K562 (cell line): ENCODE results near the gene ERN1. TPM values are rescaled to one million over a fixed set of nuclear protein-coding genes. Genes with fewer than 3 reads are reported as not detected.

Source experiments
- ATAC-seq: fragments of 200-7000 bp; cut with Tn5 transposase; 3 replicates; pipeline ENCODE4 v1.9.1; 2020; ENCODE audit warnings: moderate library complexity
- BruUV-seq: library from RNA; stranded (reverse); fragments of 400-500 nt; replicated peaks from 2 replicates; lab custom pipeline; 2021; lab: Mats Ljungman, UMichigan
- CTCF ChIA-PET: fragments of 300-600 bp; formaldehyde crosslinking; extraction: SDS; loops from one replicate; lab custom pipeline; 2021; ENCODE audit warnings: low intra/inter-chr PET ratio; lab: Yijun Ruan, JAX
- POLR2A ChIA-PET: fragments of 300-600, 350-650 bp; sonication (Branson Sonifier 250); formaldehyde crosslinking; extraction: SDS; loops from one replicate; lab custom pipeline; 2021; ENCODE audit warnings: antibody characterized with exemption, inconsistent platforms; lab: Yijun Ruan, JAX
- DNase-seq, 4 experiments: peaks; one replicate each; pipeline versions ENCODE4 v3.0.0 to v3.0.0-alpha.2; 2011 to 2018; ENCODE audit warnings: low spot score in 3 of 4, mixed read lengths in 3 of 4; ENCODE audit errors: extremely low read depth in 1 of 4
- FAIRE-seq: peaks from 2 replicates; lab custom pipeline; 2011; peaks lifted over from hg19 to GRCh38; lab: Jason Lieb, UNC
- H2AFZ ChIP-seq: 2 replicates; pipeline ENCODE4 v1.6.0; 2011; ENCODE audit warnings: low read depth, low read length, control low read depth, inconsistent platforms
- H3K27ac ChIP-seq: fragments of 200-600 bp; 3 replicates; pipeline ENCODE4 v1.8.0; 2011; ENCODE audit warnings: low read depth, mild to moderate bottlenecking, control low read depth, inconsistent platforms, low read length, moderate library complexity, mixed read lengths; ENCODE audit errors: extremely low read depth
- H3K27me3 ChIP-seq, 2 experiments: fragments of 300-600 bp in 1 of 2; 2 replicates in 1 of 2; 3 replicates in 1 of 2; pipeline versions ENCODE4 v1.6.0 to v1.8.0; 2011; ENCODE audit warnings: inconsistent platforms in 2 of 2, low read length in 2 of 2, mild to moderate bottlenecking in 1 of 2, mixed read lengths in 1 of 2, moderate library complexity in 1 of 2; ENCODE audit not compliant: control insufficient read depth in 2 of 2, insufficient read depth in 2 of 2
- H3K36me3 ChIP-seq: fragments of 300-600 bp; 3 replicates; pipeline ENCODE4 v1.8.0; 2011; ENCODE audit warnings: mild to moderate bottlenecking, low read length, inconsistent platforms; ENCODE audit not compliant: control insufficient read depth, insufficient read depth
- H3K4me1 ChIP-seq, 2 experiments: fragments of 200-600 bp in 1 of 2; replicated peaks in 1 of 2; 2 replicates in 1 of 2; 3 replicates in 1 of 2; pipeline versions ENCODE4 v1.5.1 to v1.8.0; 2011; ENCODE audit warnings: inconsistent platforms in 2 of 2, low read length in 2 of 2, mild to moderate bottlenecking in 1 of 2, mixed read lengths in 1 of 2, moderate library complexity in 1 of 2; ENCODE audit not compliant: control insufficient read depth in 2 of 2, insufficient read depth in 2 of 2
- H3K4me2 ChIP-seq: 2 replicates; pipeline ENCODE4 v1.6.1; 2011; ENCODE audit warnings: low read length, control low read depth, inconsistent platforms, mixed read lengths; ENCODE audit not compliant: insufficient read depth
- H3K4me3 ChIP-seq: fragments of 200-600 bp; sonication (generic), shearing (Covaris generic); 2 replicates; pipeline ENCODE4 v1.5.1; 2016; ENCODE audit warnings: control low read depth, inconsistent platforms
- H3K79me2 ChIP-seq: fragments of 200-600 bp; 3 replicates; pipeline ENCODE4 v1.8.0; 2011; ENCODE audit warnings: low read length, inconsistent platforms; ENCODE audit not compliant: control insufficient read depth, insufficient read depth
- H3K9ac ChIP-seq, 2 experiments: 2 replicates each; pipeline versions ENCODE4 v1.6.0 to v1.6.1; 2011; ENCODE audit warnings: low read depth in 2 of 2, low read length in 2 of 2, control low read depth in 1 of 2, inconsistent platforms in 1 of 2, mild to moderate bottlenecking in 1 of 2, mixed read lengths in 1 of 2; ENCODE audit not compliant: insufficient read depth in 1 of 2
- H3K9me1 ChIP-seq: one replicate; pipeline ENCODE4 v1.6.0; 2011; ENCODE audit warnings: inconsistent platforms, mild to moderate bottlenecking, low read length, moderate library complexity; ENCODE audit not compliant: control insufficient read depth, insufficient read depth
- H3K9me3 ChIP-seq: replicated peaks from 2 replicates; pipeline ENCODE4 v1.5.1; 2011; ENCODE audit warnings: low read depth, low read length, inconsistent platforms; ENCODE audit not compliant: control insufficient read depth, insufficient read depth
- H4K20me1 ChIP-seq: replicated peaks from 2 replicates; pipeline ENCODE4 v1.6.1; 2011; ENCODE audit warnings: low read length, inconsistent platforms, mixed read lengths; ENCODE audit not compliant: control insufficient read depth, insufficient read depth
- FOXK1 ChIP-seq: sonication (generic); formaldehyde crosslinking; IDR thresholded peaks from 2 replicates; pipeline ENCODE4 v1.8.0; 2022; ENCODE audit warnings: missing genetic modification reagents, mild to moderate bottlenecking, borderline replicate concordance
- ZFP36 ChIP-seq: fragments of 150-350 bp; IDR thresholded peaks from 2 replicates; pipeline ENCODE4 v1.6.1; 2018; ENCODE audit warnings: low read length, low read depth; ENCODE audit not compliant: partially characterized antibody
- ZNF280B ChIP-seq: fragments of 250-450 bp; sonication (Bioruptor Pico); IDR thresholded peaks from 2 replicates; pipeline ENCODE4 v1.5.1; 2021; ENCODE audit warnings: mild to moderate bottlenecking
- WGBS: fragments of 100-300 bp; shearing (Covaris generic); methylation state at CpG from one replicate; pipeline ENCODE4 v1.1.6; 2016; ENCODE audit warnings: low coverage, mixed read lengths; ENCODE audit not compliant: insufficient coverage; ENCODE audit errors: missing lambda C conversion rate; 5-methylcytosine and 5-hydroxymethylcytosine counted together
- in situ Hi-C: fragments of 300-500 bp; cut with MboI; formaldehyde crosslinking; loops from 4 replicates; pipeline ENCODE4 v1.15.0; 2018; ENCODE audit warnings: inconsistent platforms, mixed read lengths
- intact Hi-C: fragments of 100-400 bp; cut with micrococcal nuclease; formaldehyde crosslinking; loops from 2 replicates; pipeline ENCODE4 v1.14.2; 2022
- polyA plus RNA-seq, 8 experiments: library from polyadenylated mRNA; depleted of rRNA in 4 of 8; stranded (reverse) in 5 of 8; unstranded in 3 of 8; fragments of >200 nt; fragmentation: Nextera tagmentation in 2 of 8; fragmentation: Illumina TruSeq in 1 of 8; extraction: Ambion mirVana in 2 of 8; extraction: Trizol in 1 of 8; gene quantifications; 2 replicates each; pipeline versions ENCODE4 v1.2.1 to v1.2.3, GENCODE V29; 2011 to 2014; ENCODE audit warnings: inconsistent platforms in 1 of 8, missing spikeins in 1 of 8
- total RNA-seq, 7 experiments: library from RNA; depleted of rRNA in 6 of 7; stranded (reverse); fragments of >200 nt in 6 of 7; fragmentation: Illumina TruSeq in 2 of 7; extraction: Trizol in 2 of 7; gene quantifications; 2 replicates each; pipeline versions ENCODE4 v1.2.1 to v1.2.3, GENCODE V29; 2011 to 2021; ENCODE audit warnings: low replicate concordance in 1 of 7

Gene ERN1
- total and polyA plus RNA-seq, 9 of the 15 experiments (the other 6 are each of a cell fraction or from before 2014, with no cell fraction given): 2.1 to 22.5 (median 7.3) TPM

DNA sequence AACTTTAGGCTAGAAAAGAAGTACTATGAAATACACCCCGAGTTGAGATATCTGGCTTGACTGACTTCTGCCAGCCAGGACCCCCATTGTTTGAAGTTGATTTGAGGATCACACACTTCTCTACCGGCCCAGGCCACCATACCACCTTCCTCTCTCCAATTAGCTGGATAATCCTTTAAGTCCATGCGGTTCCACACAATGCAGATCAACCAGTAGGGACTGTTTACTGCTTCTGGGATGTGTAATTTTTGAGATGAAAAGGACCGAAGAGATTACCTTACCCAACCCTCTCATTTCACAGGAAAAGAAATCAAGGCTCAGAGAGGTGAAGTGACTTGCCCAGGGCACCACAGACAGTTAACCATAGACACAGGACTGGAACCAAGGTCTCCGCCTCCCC, 20.5 kb downstream of the ERN1 start:
- H4K20me1 ChIP-seq: no peaks in the 10 kb centered on the region
- no peak overlapping the region for H3K27ac ChIP-seq
- intact Hi-C loops: no loop called here
- no peak for FAIRE-seq
- no TSS peak for BruUV-seq
- no peaks in the 10 kb centered on the region for H3K9me3 ChIP-seq
- no peak overlapping the region for H2AFZ ChIP-seq
- no peak overlapping the region for H3K4me2 ChIP-seq
- POLR2A ChIA-PET: interaction anchor here (0.5 to 1.1 kb wide), 4 partner anchors 8 to 31 kb away, joined by 3 to 4 read pairs (median 3); no protein-coding TSS in a partner anchor
- no peaks in the 10 kb centered on the region for H3K27me3 ChIP-seq
- CTCF ChIA-PET: no interaction called here
- ATAC-seq: no peak
- H3K4me3 ChIP-seq: no peak overlapping the region
- H3K79me2 ChIP-seq: peaks cover 8% of the 10 kb centered on the region; the same call in 2 of the 3 replicates
- no peaks in the 10 kb centered on the region for H3K36me3 ChIP-seq
- peaks cover 0 to 14% of the 10 kb centered on the region in 2 experiments; a peak in 3 of 5 replicates for H3K4me1 ChIP-seq
- H3K9me1 ChIP-seq: no peaks in the 10 kb centered on the region
- in situ Hi-C loops: no loop called here
- TF ChIP-seq ZFP36: no peak
- TF ChIP-seq FOXK1 (CRISPR knock-in tag): no peak
- no peak for TF ChIP-seq ZNF280B (CRISPR knock-in tag)
- WGBS: 83% methylated on average over 5 of the region's 5 CpGs
- DNase-seq: no peak
- H3K9ac ChIP-seq: no peak overlapping the region
